NOMO-1 treated with DMSO at 0.1 percent for 48 hours (cell line): ENCODE measurements around the gene ITFG2.
"Not testable (repeated sequence)": the region's sequence is repeated elsewhere in the genome, so short reads cannot be mapped to it uniquely, and the experiment has no call there.

Source experiments
- DNase-seq: peaks from one replicate; lab custom pipeline; 2025; ENCODE audit not compliant: unreplicated experiment; lab: John Stamatoyannopoulos, UW

The ITFG2 gene

GRCh38 chr12:2860170-2860569 lies 47.7 kb downstream of the ITFG2 start:
- DNase-seq: no peak

GRCh38 chr12:2862876-2863275 lies 50.4 kb downstream of the ITFG2 start:
- DNase-seq: no peak

- DNase-seq: not testable (repeated sequence)
Observed at GRCh38 chr12:2863402-2863801, 50.9 kb downstream of the ITFG2 start.

- DNase-seq: no peak
Observed at GRCh38 chr12:2864198-2864597, 51.7 kb downstream of the ITFG2 start.

- not testable (repeated sequence) for DNase-seq
Observed at GRCh38 chr12:2868986-2869632, 56.6 kb downstream of the ITFG2 start.
